Neutrophil (primary cell): ENCODE data around the gene GPR146.

Source experiments
- H3K27ac ChIP-seq: fragments of 200-600 bp; sonication (generic); 2 replicates; pipeline ENCODE4 v1.5.1; 2016; ENCODE audit warnings: mild to moderate bottlenecking, moderate library complexity
- H3K27me3 ChIP-seq: fragments of 200-600 bp; sonication (generic); 2 replicates; pipeline ENCODE4 v1.6.0; 2016; ENCODE audit warnings: mild to moderate bottlenecking
- H3K36me3 ChIP-seq: fragments of 200-600 bp; sonication (generic); 2 replicates; pipeline ENCODE4 v1.5.1; 2017
- H3K4me1 ChIP-seq, 2 experiments: fragments of 200-600 bp in 1 of 2; sonication (generic) in 1 of 2; 1 replicate in 1 of 2; 2 replicates in 1 of 2; pipeline versions ENCODE4 v1.5.1 to v1.6.1; 2013 to 2016; ENCODE audit warnings: low read depth in 1 of 2, low read length in 1 of 2, mild to moderate bottlenecking in 1 of 2, moderate library complexity in 1 of 2; ENCODE audit not compliant: control insufficient read depth in 1 of 2, insufficient read depth in 1 of 2
- H3K4me3 ChIP-seq, 2 experiments: fragments of 200-600 bp in 1 of 2; sonication (generic) in 1 of 2; 1 replicate in 1 of 2; 2 replicates in 1 of 2; pipeline ENCODE4 v1.5.1; 2013 to 2016; ENCODE audit warnings: low read depth in 1 of 2, low read length in 1 of 2, mild to moderate bottlenecking in 1 of 2, moderate library complexity in 1 of 2
- H3K9me3 ChIP-seq: fragments of 200-600 bp; sonication (generic); 2 replicates; pipeline ENCODE4 v1.5.1; 2016
- TF ChIP-seq, protein P1 (sequence below): fragments of 200-600 bp; sonication (generic); IDR thresholded peaks from 2 replicates; pipeline ENCODE4 v1.5.1; 2016; ENCODE audit warnings: antibody characterized with exemption

GPR146 gene

DNA sequence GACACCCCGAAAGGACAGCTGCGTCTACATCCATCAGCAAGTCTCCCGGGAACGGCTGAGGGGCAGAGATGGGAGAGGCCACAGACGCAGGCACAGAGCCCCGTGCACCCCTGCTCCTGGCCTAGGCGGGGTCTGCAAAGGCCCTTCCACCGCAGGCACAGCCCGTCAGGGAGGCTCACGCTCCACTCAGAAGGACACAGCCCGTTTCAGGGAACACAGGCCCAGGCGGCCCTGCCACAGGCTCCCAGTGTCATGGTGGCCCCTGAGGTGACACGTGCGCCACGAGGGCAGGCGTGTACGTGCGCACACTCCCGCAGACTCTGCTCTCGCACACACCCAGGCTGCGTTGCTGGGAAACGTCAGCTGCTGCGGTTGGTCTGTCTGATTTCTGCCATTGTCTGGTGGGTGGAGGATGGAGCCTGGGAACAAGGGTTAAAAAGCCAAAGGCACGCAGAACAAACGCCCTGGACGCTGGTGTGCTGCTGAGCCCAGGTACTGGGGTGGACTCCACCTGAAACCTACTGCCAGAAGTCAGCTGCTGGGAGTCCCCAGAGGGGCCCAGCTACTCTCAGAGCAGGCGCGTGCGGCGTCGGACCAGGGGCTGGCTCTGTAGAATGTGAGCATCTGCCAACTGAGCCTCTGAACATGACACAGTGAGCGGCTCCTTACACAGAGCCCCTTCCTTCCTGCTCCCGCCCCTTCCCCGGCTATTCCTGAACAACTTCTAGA is 56.7 kb downstream of the GPR146 start:
- Histone ChIP-seq H3K9me3 (no peaks in the 10 kb centered on the region), H3K4me1 (no peaks in the 10 kb centered on the region), H3K36me3 (no peaks in the 10 kb centered on the region), H3K27me3 (no peaks in the 10 kb centered on the region), H3K27ac (no peak overlapping the region), H3K4me3 (no peak overlapping the region)
- TF ChIP-seq, protein P1, sequence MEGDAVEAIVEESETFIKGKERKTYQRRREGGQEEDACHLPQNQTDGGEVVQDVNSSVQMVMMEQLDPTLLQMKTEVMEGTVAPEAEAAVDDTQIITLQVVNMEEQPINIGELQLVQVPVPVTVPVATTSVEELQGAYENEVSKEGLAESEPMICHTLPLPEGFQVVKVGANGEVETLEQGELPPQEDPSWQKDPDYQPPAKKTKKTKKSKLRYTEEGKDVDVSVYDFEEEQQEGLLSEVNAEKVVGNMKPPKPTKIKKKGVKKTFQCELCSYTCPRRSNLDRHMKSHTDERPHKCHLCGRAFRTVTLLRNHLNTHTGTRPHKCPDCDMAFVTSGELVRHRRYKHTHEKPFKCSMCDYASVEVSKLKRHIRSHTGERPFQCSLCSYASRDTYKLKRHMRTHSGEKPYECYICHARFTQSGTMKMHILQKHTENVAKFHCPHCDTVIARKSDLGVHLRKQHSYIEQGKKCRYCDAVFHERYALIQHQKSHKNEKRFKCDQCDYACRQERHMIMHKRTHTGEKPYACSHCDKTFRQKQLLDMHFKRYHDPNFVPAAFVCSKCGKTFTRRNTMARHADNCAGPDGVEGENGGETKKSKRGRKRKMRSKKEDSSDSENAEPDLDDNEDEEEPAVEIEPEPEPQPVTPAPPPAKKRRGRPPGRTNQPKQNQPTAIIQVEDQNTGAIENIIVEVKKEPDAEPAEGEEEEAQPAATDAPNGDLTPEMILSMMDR: no peak

DNA sequence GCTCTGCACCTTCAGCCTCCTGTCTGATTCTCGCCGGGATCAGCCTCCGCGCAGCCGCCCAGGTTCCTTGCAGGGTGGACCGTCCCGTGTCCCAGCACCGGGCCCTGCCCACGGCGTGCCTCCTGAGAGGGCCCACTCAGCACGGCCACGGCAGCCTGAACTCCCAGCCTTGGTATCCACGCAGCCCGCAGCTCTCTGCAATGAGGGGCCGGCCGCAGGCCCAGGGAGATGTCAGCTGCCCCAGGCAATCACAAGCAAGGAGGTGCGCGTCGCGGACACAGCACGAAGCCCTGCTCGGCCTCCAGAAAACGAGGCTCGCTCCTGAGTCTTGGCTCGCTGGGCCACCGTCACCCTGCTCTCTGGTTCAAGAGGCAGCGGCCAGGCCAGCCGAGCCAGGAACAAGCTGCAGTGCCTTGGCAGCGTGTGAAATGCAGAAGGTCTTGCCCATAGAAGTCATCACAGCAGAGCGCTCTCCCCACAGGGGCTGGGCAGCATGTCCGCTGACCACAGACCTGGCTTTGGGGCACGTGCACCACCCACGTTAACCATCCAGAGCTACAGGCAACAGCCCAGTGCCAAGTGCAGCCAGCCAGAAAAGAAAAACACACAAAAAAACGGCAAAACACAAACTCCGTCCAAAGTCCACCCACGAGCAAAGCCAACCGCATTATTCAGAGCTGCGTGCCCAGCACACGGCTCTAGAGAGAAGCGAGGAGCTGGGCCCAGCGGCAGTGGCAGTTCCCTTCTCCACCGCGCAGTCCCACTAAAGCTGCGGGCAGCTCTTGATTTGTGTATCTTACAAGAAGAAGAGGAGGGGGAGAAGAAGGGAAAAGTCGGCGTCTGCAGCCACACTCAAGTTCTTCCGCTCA is 57.5 kb downstream of the GPR146 start:
- TF ChIP-seq, protein P1: no peak
- Histone ChIP-seq H3K27me3 (no peaks in the 10 kb centered on the region), H3K27ac (no peak overlapping the region), H3K36me3 (no peaks in the 10 kb centered on the region), H3K4me1 (no peaks in the 10 kb centered on the region), H3K4me3 (no peak overlapping the region), H3K9me3 (no peaks in the 10 kb centered on the region)

DNA sequence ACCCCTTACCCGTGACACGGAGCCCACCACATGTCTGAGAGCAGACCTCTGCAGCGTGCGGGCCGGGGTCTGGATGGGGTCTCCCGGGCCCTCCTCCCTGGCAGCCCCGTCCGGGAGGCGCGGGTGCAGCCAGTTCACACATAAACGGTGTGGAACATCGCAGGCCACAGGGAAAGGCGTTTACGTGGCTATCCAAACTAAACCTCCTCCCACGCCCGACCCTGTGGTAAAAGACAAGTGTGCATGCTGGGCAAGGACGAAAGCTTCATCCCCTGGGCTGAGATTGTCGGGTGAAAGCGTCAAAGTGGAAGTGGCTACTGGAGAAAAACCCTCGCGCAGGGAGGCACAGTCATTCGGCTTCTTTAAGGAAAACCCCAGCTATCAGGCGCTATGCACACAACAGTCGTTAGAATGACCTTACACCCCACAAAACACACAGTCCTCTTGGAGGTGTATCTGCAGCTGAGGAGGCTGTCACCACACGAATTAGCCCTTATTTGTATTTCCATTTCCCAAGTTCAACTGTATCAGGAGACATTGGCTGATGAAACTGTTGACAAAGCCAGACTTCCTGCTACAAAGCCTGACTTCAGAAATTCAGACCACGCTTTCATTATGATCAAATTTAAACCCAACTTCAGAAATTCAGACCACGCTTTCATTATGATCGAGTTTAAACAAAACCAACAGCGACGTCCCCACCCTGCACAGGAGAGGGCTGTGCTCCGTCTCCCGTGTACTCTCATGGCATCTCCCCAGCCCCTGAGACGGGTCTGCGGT is 58.9 kb downstream of the GPR146 start:
- H3K36me3 ChIP-seq: no peaks in the 10 kb centered on the region
- no peaks in the 10 kb centered on the region for H3K9me3 ChIP-seq
- no peak overlapping the region for H3K27ac ChIP-seq
- H3K4me3 ChIP-seq: no peak overlapping the region
- peaks cover 6% of the 10 kb centered on the region for H3K27me3 ChIP-seq
- H3K4me1 ChIP-seq: no peaks in the 10 kb centered on the region
- TF ChIP-seq, protein P1: no peak

DNA sequence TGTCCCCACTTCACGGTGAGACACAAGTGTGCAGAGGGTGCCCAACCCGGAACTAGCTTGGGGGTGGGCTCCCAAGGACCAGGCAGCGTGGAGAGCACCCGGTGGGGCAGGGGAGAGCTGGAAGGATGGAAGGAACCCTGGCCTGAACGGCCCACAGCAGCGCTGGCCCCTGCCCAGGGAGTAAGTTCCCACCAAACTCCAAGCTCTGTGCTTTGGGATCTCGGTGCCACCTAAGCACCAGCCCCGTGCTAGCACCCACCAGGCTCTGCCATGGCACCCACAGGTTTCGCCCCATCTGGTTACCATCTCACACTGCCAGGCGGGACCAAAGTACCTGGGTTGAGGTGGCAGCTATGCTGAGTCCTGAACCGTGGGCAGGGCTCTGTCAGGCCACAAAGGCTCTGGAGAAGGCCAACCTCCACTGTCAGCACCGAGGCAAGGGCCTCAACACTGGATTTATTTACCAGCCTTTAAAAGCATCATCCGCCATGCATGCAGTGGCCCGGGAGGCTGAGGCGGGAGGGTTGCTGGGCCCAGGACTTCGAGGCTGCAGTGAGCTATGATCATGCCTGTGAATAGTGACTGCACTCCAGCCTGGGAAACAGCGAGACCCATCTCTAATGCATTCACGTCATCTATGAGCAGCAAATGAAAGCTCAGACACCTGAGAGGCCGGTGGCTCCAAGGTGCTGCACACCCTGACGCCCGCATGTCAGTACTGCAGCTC is 59.6 kb downstream of the GPR146 start:
- no peak overlapping the region for H3K27ac ChIP-seq
- no peaks in the 10 kb centered on the region for H3K4me1 ChIP-seq
- TF ChIP-seq, protein P1: no peak
- H3K9me3 ChIP-seq: no peaks in the 10 kb centered on the region
- no peak overlapping the region for H3K4me3 ChIP-seq
- H3K27me3 ChIP-seq: peaks cover 10% of the 10 kb centered on the region
- H3K36me3 ChIP-seq: no peaks in the 10 kb centered on the region
